Naive thymus-derived CD4-positive, alpha-beta T cell (primary cell): ENCODE data around the gene IRX2. TPM values are rescaled to one million over a fixed set of nuclear protein-coding genes. Genes with fewer than 3 reads are reported as not detected.

Experiments
- ATAC-seq: fragments of 150-1000 bp; cut with Tn5 transposase; 2 replicates; pipeline ENCODE4 v1.10.0; 2021; ENCODE audit warnings: mild to moderate bottlenecking, moderate library complexity
- CTCF ChIA-PET: fragments of 350-600 bp; sonication (Branson Sonifier 250); formaldehyde crosslinking; loops from one replicate; lab custom pipeline; 2021; ENCODE audit warnings: antibody characterized with exemption; lab: Charles Lee
- POLR2A ChIA-PET: fragments of 350-600 bp; sonication (Branson Sonifier 250); formaldehyde crosslinking; loops from one replicate; lab custom pipeline; 2021; ENCODE audit warnings: antibody characterized with exemption, inconsistent platforms; lab: Charles Lee
- DNase-seq, 9 donors: peaks; one replicate each; pipeline versions ENCODE4 v3.0.0 to v3.0.0-alpha.2; 2020 to 2022; ENCODE audit warnings: mixed read lengths in 1 of 9
- H3K27ac ChIP-seq: one replicate; pipeline ENCODE4 v1.7.0; 2013; ENCODE audit warnings: mild to moderate bottlenecking, low read depth, low read length, moderate library complexity
- H3K27me3 ChIP-seq, 2 donors: one replicate each; pipeline ENCODE4 v1.7.0; 2013; ENCODE audit warnings: low read length in 2 of 2, mild to moderate bottlenecking in 2 of 2, moderate library complexity in 2 of 2; ENCODE audit not compliant: control insufficient read depth in 2 of 2, insufficient read depth in 2 of 2
- H3K36me3 ChIP-seq, 3 experiments: 1 replicate in 2 of 3; 2 replicates in 1 of 3; pipeline ENCODE4 v1.7.0; 2013; ENCODE audit warnings: low read length in 3 of 3, mild to moderate bottlenecking in 3 of 3, moderate library complexity in 1 of 3; ENCODE audit not compliant: insufficient read depth in 3 of 3, control insufficient read depth in 2 of 3
- H3K4me1 ChIP-seq, 2 donors: one replicate each; pipeline ENCODE4 v1.7.0; 2013; ENCODE audit warnings: low read length in 2 of 2, mild to moderate bottlenecking in 2 of 2, moderate library complexity in 1 of 2; ENCODE audit not compliant: control insufficient read depth in 2 of 2, insufficient read depth in 2 of 2
- H3K4me3 ChIP-seq: 2 replicates; pipeline ENCODE4 v1.7.0; 2013; ENCODE audit warnings: mild to moderate bottlenecking, low read length
- H3K9me3 ChIP-seq, 3 experiments: 1 replicate in 2 of 3; 2 replicates in 1 of 3; pipeline ENCODE4 v1.7.0; 2013; ENCODE audit warnings: low read length in 3 of 3; ENCODE audit not compliant: control insufficient read depth in 2 of 3
- H3K27ac Mint-ChIP-seq, 9 donors: one replicate each; pipeline ENCODE4 v1.8.0; 2020 to 2022; ENCODE audit warnings: mixed read lengths in 9 of 9, mild to moderate bottlenecking in 8 of 9, moderate library complexity in 5 of 9, inconsistent platforms in 2 of 9
- H3K27me3 Mint-ChIP-seq, 5 donors: one replicate each; pipeline ENCODE4 v1.8.0; 2021 to 2022; ENCODE audit warnings: mixed read lengths in 5 of 5, mild to moderate bottlenecking in 1 of 5
- H3K36me3 Mint-ChIP-seq, 5 donors: one replicate each; pipeline ENCODE4 v1.8.0; 2020 to 2022; ENCODE audit warnings: mixed read lengths in 5 of 5, mild to moderate bottlenecking in 3 of 5, inconsistent platforms in 1 of 5
- H3K4me1 Mint-ChIP-seq, 7 donors: one replicate each; pipeline ENCODE4 v1.8.0; 2020 to 2022; ENCODE audit warnings: mixed read lengths in 7 of 7, mild to moderate bottlenecking in 3 of 7, inconsistent platforms in 1 of 7
- H3K4me3 Mint-ChIP-seq, 10 donors: one replicate each; pipeline ENCODE4 v1.8.0; 2020 to 2022; ENCODE audit warnings: mild to moderate bottlenecking in 10 of 10, mixed read lengths in 10 of 10, moderate library complexity in 6 of 10, inconsistent platforms in 2 of 10
- H3K9me3 Mint-ChIP-seq, 11 donors: one replicate each; pipeline ENCODE4 v1.8.0; 2020 to 2022; ENCODE audit warnings: mixed read lengths in 11 of 11, mild to moderate bottlenecking in 4 of 11, inconsistent platforms in 1 of 11, moderate library complexity in 1 of 11
- intact Hi-C, 2 donors: fragments of 100-400 bp; cut with micrococcal nuclease; formaldehyde crosslinking; loops; one replicate each; pipeline ENCODE4 v1.15.1; 2023
- polyA plus RNA-seq, 2 donors: library from polyadenylated mRNA; unstranded; fragments of 300-500 nt; fragmentation: Illumina TruSeq; gene quantifications; one replicate each; pipeline ENCODE4 v1.2.3, GENCODE V29; 2021
- total RNA-seq, 6 experiments: library from RNA in 5 of 6; stranded (reverse) in 5 of 6; gene quantifications; 1 replicate in 5 of 6; 2 replicates in 1 of 6; pipeline ENCODE4 v1.2.3 and lab custom pipeline; 2021 to 2026

IRX2 gene
- total and polyA plus RNA-seq, 7 experiments from 2014 or later = not detected

DNA sequence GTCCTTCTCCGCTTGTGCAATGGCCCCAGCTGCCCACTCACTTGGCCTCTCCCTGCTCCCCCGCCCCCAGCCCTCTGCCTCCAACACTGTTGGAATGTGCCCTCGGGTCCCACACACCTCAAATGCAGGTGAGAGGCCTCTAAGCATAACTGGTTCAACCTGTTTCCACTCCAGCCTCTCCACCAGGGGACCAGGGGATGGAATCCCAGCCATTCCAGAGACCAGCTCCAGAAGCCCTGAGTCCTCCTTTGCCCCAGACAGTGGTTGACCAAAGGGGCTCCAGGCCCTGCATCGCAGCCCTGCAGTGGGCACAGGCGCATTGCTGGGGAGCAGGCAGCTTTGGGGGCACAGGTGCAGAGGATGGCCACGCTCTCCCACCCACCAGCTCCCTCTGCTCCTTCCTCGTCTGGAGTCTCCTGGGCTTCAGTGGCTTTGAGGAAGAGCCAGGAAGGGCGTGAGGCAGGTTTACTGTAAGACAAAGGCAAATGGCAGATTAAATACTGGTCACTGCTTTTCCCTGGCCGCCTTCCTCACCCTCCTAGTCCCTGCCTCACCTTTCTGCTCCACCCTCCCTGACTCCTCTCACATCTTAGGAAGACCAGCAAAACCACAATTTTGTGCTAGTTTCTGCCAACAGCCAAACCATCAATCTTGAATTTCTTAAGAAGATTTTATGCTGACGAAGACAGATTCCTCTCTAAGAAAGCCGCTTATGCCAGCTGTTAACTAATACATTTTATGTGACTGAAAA lies 29.1 kb upstream of the IRX2 start:
- Histone ChIP-seq H3K27me3 (no peaks in the 10 kb centered on the region), H3K4me3 (no peak overlapping the region), H3K9me3 (no peaks in the 10 kb centered on the region), H3K36me3 (no peaks in the 10 kb centered on the region), H3K4me1 (no peaks in the 10 kb centered on the region), H3K27ac (no peak overlapping the region)
- DNase-seq = no peak
- peaks cover 0 to 4% (median 0%) of the 10 kb centered on the region in 5 donors for H3K36me3 Mint-ChIP-seq
- intact Hi-C loops = loop anchor here in 1 of 2 donors (5.0 kb wide), 1 partner anchor 147 kb away; no protein-coding TSS in a partner anchor
- H3K27me3 Mint-ChIP-seq = peaks cover 0 to 9% (median 6%) of the 10 kb centered on the region in 5 donors
- H3K4me3 Mint-ChIP-seq = no peak overlapping the region
- ChIA-PET CTCF (no interaction called here), POLR2A (no interaction called here)
- peaks cover 0 to 19% (median 5%) of the 10 kb centered on the region in 11 donors for H3K9me3 Mint-ChIP-seq
- no peak for ATAC-seq
- H3K4me1 Mint-ChIP-seq = no peaks in the 10 kb centered on the region
- no peak overlapping the region for H3K27ac Mint-ChIP-seq

GRCh38 chr5:2779459-2779858 lies 28.0 kb upstream of the IRX2 start:
- H3K27ac ChIP-seq = no peak overlapping the region
- H3K9me3 Mint-ChIP-seq = peaks cover 0 to 12% (median 1%) of the 10 kb centered on the region in 11 donors
- no peak for DNase-seq

GRCh38 chr5:2776337-2777302 lies 25.1 kb upstream of the IRX2 start:
- Mint-ChIP-seq H3K36me3 (no peaks in the 10 kb centered on the region), H3K27me3 (peaks cover 0 to 19% (median 5%) of the 10 kb centered on the region in 5 donors), H3K4me1 (no peaks in the 10 kb centered on the region), H3K9me3 (peaks cover 0 to 8% (median 1%) of the 10 kb centered on the region in 11 donors), H3K4me3 (no peak overlapping the region), H3K27ac (no peak overlapping the region)
- ATAC-seq (no peak), DNase-seq (no peak)
- no peak overlapping the region for H3K27ac ChIP-seq
- intact Hi-C loops = no loop called here
- H3K36me3 ChIP-seq = no peaks in the 10 kb centered on the region
- POLR2A ChIA-PET = no interaction called here
- H3K9me3 ChIP-seq = no peaks in the 10 kb centered on the region
- no peak overlapping the region for H3K4me3 ChIP-seq
- no peaks in the 10 kb centered on the region for H3K4me1 ChIP-seq
- CTCF ChIA-PET = no interaction called here
- H3K27me3 ChIP-seq = no peaks in the 10 kb centered on the region

More at GRCh38 chr5:2779459-2779858, 28.0 kb upstream of the IRX2 start:
- CTCF ChIA-PET = no interaction called here
- Mint-ChIP-seq H3K27me3 (peaks cover 0 to 9% (median 6%) of the 10 kb centered on the region in 5 donors), H3K4me3 (no peak overlapping the region), H3K27ac (no peak overlapping the region), H3K4me1 (no peaks in the 10 kb centered on the region), H3K36me3 (peaks cover 0 to 4% (median 0%) of the 10 kb centered on the region in 5 donors)
- Histone ChIP-seq H3K9me3 (no peaks in the 10 kb centered on the region), H3K27me3 (no peaks in the 10 kb centered on the region), H3K4me3 (no peak overlapping the region), H3K36me3 (no peaks in the 10 kb centered on the region), H3K4me1 (no peaks in the 10 kb centered on the region)
- intact Hi-C loops = no loop called here
- ATAC-seq = no peak
- POLR2A ChIA-PET = no interaction called here

DNA sequence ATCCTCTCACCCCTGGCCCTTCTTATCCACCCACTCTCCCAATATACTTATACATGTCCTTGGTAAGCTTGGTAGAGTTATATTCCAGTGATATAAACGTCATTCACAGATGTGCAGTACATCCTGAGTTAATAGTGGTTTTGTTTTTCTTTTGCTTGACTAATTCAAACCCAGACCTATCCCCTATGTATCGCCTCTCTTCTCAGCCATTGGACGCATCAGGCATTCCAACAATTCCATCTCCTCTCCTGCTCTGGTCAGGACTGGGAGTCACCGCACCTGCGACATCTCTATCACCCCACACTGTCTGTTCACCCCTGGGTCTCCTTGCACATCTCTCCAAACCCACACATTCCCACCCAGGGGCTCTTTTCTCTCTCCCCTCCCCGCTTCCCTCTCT lies 21.9 kb upstream of the IRX2 start:
- Histone ChIP-seq H3K36me3 (no peaks in the 10 kb centered on the region), H3K4me3 (no peak overlapping the region), H3K27me3 (no peaks in the 10 kb centered on the region), H3K9me3 (no peaks in the 10 kb centered on the region), H3K27ac (no peak overlapping the region), H3K4me1 (no peaks in the 10 kb centered on the region)
- Mint-ChIP-seq H3K27ac (no peak overlapping the region), H3K9me3 (peaks cover 0 to 10% (median 1%) of the 10 kb centered on the region in 11 donors), H3K27me3 (peaks cover 0 to 14% (median 8%) of the 10 kb centered on the region in 5 donors), H3K4me1 (no peaks in the 10 kb centered on the region), H3K36me3 (no peaks in the 10 kb centered on the region), H3K4me3 (no peak overlapping the region)
- intact Hi-C loops = no loop called here
- POLR2A ChIA-PET = no interaction called here
- DNase-seq (no peak), ATAC-seq (no peak)
- CTCF ChIA-PET = no interaction called here

- Mint-ChIP-seq H3K36me3 (no peaks in the 10 kb centered on the region), H3K27me3 (peaks cover 3 to 31% (median 24%) of the 10 kb centered on the region in 5 donors), H3K9me3 (peaks cover 0 to 10% (median 2%) of the 10 kb centered on the region in 11 donors), H3K27ac (no peak overlapping the region), H3K4me3 (no peak overlapping the region), H3K4me1 (no peaks in the 10 kb centered on the region)
- ChIA-PET POLR2A (no interaction called here), CTCF (no interaction called here)
- intact Hi-C loops = no loop called here
- DNase-seq (no peak), ATAC-seq (no peak)
- no peaks in the 10 kb centered on the region for H3K9me3 ChIP-seq
- H3K27me3 ChIP-seq = no peaks in the 10 kb centered on the region
- no peaks in the 10 kb centered on the region for H3K36me3 ChIP-seq
- no peaks in the 10 kb centered on the region for H3K4me1 ChIP-seq
- no peak overlapping the region for H3K4me3 ChIP-seq
- no peak overlapping the region for H3K27ac ChIP-seq
Observed at GRCh38 chr5:2767089-2767488, 15.6 kb upstream of the IRX2 start.

DNA sequence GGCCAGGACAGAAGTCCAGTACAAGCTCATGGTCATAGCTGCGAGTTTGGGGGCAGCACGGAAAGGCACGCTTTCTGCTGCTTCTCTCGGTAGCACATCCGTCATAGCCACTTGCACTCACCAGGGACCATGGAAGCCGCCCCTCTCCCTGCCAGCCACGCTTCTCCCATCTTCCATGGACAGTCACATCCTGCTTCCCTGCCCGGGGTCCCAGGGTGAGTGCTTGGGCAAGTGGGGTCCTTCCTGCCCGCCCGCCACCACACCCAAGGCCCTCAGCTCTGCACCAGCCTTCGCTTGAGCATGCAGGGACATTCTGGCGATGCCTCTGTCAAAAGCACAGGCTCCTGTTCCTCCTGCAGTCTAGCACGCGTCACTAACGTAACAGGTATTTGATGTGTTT lies 13.1 kb upstream of the IRX2 start:
- Mint-ChIP-seq H3K27me3 (peaks cover 6 to 51% (median 31%) of the 10 kb centered on the region in 5 donors), H3K9me3 (peaks cover 0 to 8% (median 2%) of the 10 kb centered on the region in 11 donors), H3K4me3 (no peak overlapping the region), H3K27ac (no peak overlapping the region), H3K36me3 (no peaks in the 10 kb centered on the region), H3K4me1 (no peaks in the 10 kb centered on the region)
- Histone ChIP-seq H3K36me3 (no peaks in the 10 kb centered on the region), H3K27me3 (no peaks in the 10 kb centered on the region), H3K9me3 (no peaks in the 10 kb centered on the region), H3K4me1 (no peaks in the 10 kb centered on the region), H3K27ac (no peak overlapping the region), H3K4me3 (no peak overlapping the region)
- POLR2A ChIA-PET = no interaction called here
- ATAC-seq (no peak), DNase-seq (no peak)
- CTCF ChIA-PET = no interaction called here
- intact Hi-C loops = no loop called here
